Measurements from ENCODE around the gene HEMK1. TPM values are rescaled to one million over a fixed set of nuclear protein-coding genes. Genes with fewer than 3 reads are reported as not detected.

HEMK1 gene
- total and polyA plus RNA-seq, 4 donors = 3.7 to 9.5 (median 8.9) TPM

GRCh38 chr3:50630877-50631276, 61.6 kb downstream of the HEMK1 start:
- Histone ChIP-seq H3K27me3 (ENCODE audit: control insufficient read depth in 4 of 4, insufficient read depth in 4 of 4, low read length in 3 of 4) (no peaks in the 10 kb centered on the region), H3K9ac (ENCODE audit: low read depth in 1 of 2, low read length in 2 of 2) (no peak overlapping the region), H3K9me3 (ENCODE audit: control insufficient read depth in 4 of 4, low read length in 3 of 4) (no peaks in the 10 kb centered on the region), H3K27ac (ENCODE audit: low read depth in 1 of 2, low read length in 2 of 2) (no peak overlapping the region), H3K4me1 (ENCODE audit: control insufficient read depth in 4 of 4, insufficient read depth in 4 of 4, low read length in 3 of 4) (no peaks in the 10 kb centered on the region), H3K4me3 (ENCODE audit: low read depth in 1 of 3, low read length in 3 of 3) (no peak overlapping the region), H3K36me3 (ENCODE audit: control insufficient read depth in 4 of 4, insufficient read depth in 3 of 4, low read depth in 1 of 4, low read length in 3 of 4) (peaks cover 0 to 3% (median 0%) of the 10 kb centered on the region in 4 donors)
- TF ChIP-seq FOXA2 (IDR thresholded peaks at IDR 0.05) (no peak), REST (IDR thresholded peaks at IDR 0.05) (no peak), EGR1 (IDR thresholded peaks at IDR 0.05; ENCODE audit: low read depth in 2 of 2) (no peak), NR2F2 (IDR thresholded peaks at IDR 0.05) (no peak), TAF1 (conservative IDR thresholded peaks at IDR 0.05) (no peak), HNF4A (conservative IDR thresholded peaks at IDR 0.05) (no peak), SP1 (IDR thresholded peaks at IDR 0.05) (no peak), RXRA (IDR thresholded peaks at IDR 0.05) (no peak), MAX (IDR thresholded peaks at IDR 0.05) (no peak), YY1 (IDR thresholded peaks at IDR 0.05) (no peak), GABPA (IDR thresholded peaks at IDR 0.05 in 1 of 2, conservative IDR thresholded peaks at IDR 0.05 in 1 of 2) (no peak), HNF4G (IDR thresholded peaks at IDR 0.05) (no peak), FOXA1 (IDR thresholded peaks at IDR 0.05) (no peak), RAD21 (IDR thresholded peaks at IDR 0.05) (no peak)
- WGBS = 88% methylated on average over 7 of the region's 7 CpGs
- no peak for DNase-seq (ENCODE audit: low spot score)

GRCh38 chr3:50632450-50632849, 63.1 kb downstream of the HEMK1 start:
- Histone ChIP-seq H3K9ac (ENCODE audit: low read depth in 1 of 2, low read length in 2 of 2) (no peak overlapping the region), H3K36me3 (ENCODE audit: control insufficient read depth in 4 of 4, insufficient read depth in 3 of 4, low read depth in 1 of 4, low read length in 3 of 4) (no peaks in the 10 kb centered on the region), H3K27me3 (ENCODE audit: control insufficient read depth in 4 of 4, insufficient read depth in 4 of 4, low read length in 3 of 4) (no peaks in the 10 kb centered on the region), H3K4me3 (ENCODE audit: low read depth in 1 of 3, low read length in 3 of 3) (no peak overlapping the region), H3K9me3 (ENCODE audit: control insufficient read depth in 4 of 4, low read length in 3 of 4) (no peaks in the 10 kb centered on the region), H3K27ac (ENCODE audit: low read depth in 1 of 2, low read length in 2 of 2) (no peak overlapping the region), H3K4me1 (ENCODE audit: control insufficient read depth in 4 of 4, insufficient read depth in 4 of 4, low read length in 3 of 4) (no peaks in the 10 kb centered on the region)
- TF ChIP-seq GABPA (IDR thresholded peaks at IDR 0.05 in 1 of 2, conservative IDR thresholded peaks at IDR 0.05 in 1 of 2) = no peak
- TF ChIP-seq YY1 (IDR thresholded peaks at IDR 0.05) = no peak
- no peak for TF ChIP-seq RXRA (IDR thresholded peaks at IDR 0.05)
- TF ChIP-seq HNF4A (conservative IDR thresholded peaks at IDR 0.05) = no peak
- no peak for TF ChIP-seq EGR1 (IDR thresholded peaks at IDR 0.05; ENCODE audit: low read depth in 2 of 2)
- no peak for TF ChIP-seq ATF3 (IDR thresholded peaks at IDR 0.05)
- no peak for DNase-seq (ENCODE audit: low spot score)
- 77% methylated on average over 5 of the region's 5 CpGs for WGBS

- WGBS = 85% methylated on average over 5 of the region's 5 CpGs
- Histone ChIP-seq H3K4me1 (ENCODE audit: control insufficient read depth in 4 of 4, insufficient read depth in 4 of 4, low read length in 3 of 4) (no peaks in the 10 kb centered on the region), H3K27me3 (ENCODE audit: control insufficient read depth in 4 of 4, insufficient read depth in 4 of 4, low read length in 3 of 4) (no peaks in the 10 kb centered on the region), H3K36me3 (ENCODE audit: control insufficient read depth in 4 of 4, insufficient read depth in 3 of 4, low read depth in 1 of 4, low read length in 3 of 4) (no peaks in the 10 kb centered on the region), H3K4me3 (ENCODE audit: low read depth in 1 of 3, low read length in 3 of 3) (no peak overlapping the region), H3K9ac (ENCODE audit: low read depth in 1 of 2, low read length in 2 of 2) (no peak overlapping the region), H3K27ac (ENCODE audit: low read depth in 1 of 2, low read length in 2 of 2) (no peak overlapping the region), H3K9me3 (ENCODE audit: control insufficient read depth in 4 of 4, low read length in 3 of 4) (no peaks in the 10 kb centered on the region)
- TF ChIP-seq FOXA1 (IDR thresholded peaks at IDR 0.05) (no peak), RAD21 (IDR thresholded peaks at IDR 0.05) (no peak), TAF1 (conservative IDR thresholded peaks at IDR 0.05) (no peak), RXRA (IDR thresholded peaks at IDR 0.05) (no peak), YY1 (IDR thresholded peaks at IDR 0.05) (no peak), EGR1 (IDR thresholded peaks at IDR 0.05; ENCODE audit: low read depth in 2 of 2) (no peak)
- no peak for DNase-seq (ENCODE audit: low spot score)
Measured at GRCh38 chr3:50633230-50633790, 64.0 kb downstream of the HEMK1 start.

Data from liver (tissue), 9 donors.